HepG2 (cell line): Measurements from ENCODE around the gene SYT17. TPM values are rescaled to one million over a fixed set of nuclear protein-coding genes. Genes with fewer than 3 reads are reported as not detected.
A peak's percentile ranks its signal among the peaks of the same experiment; 100 is the strongest.

Experiments
- CBX5 ChIP-seq: sonication (generic); formaldehyde crosslinking; IDR thresholded peaks from 2 replicates; pipeline ENCODE4 v1.4.0; 2020; ENCODE audit warnings: missing genetic modification reagents, borderline replicate concordance
- ETV5 ChIP-seq: IDR thresholded peaks from 2 replicates; pipeline ENCODE4 v1.6.1; 2018; ENCODE audit warnings: missing biosample characterization, missing genetic modification reagents, inconsistent platforms, borderline replicate concordance
- ETV6 ChIP-seq: sonication (generic); formaldehyde crosslinking; conservative IDR thresholded peaks from 2 replicates; pipeline ENCODE4 v1.4.0; 2020; ENCODE audit warnings: missing genetic modification reagents
- HOXA9 ChIP-seq: sonication (generic); formaldehyde crosslinking; IDR thresholded peaks from 2 replicates; pipeline ENCODE4 v1.8.1; 2022; ENCODE audit warnings: missing genetic modification reagents, mild to moderate bottlenecking, moderate library complexity, borderline replicate concordance
- KAT8 ChIP-seq: IDR thresholded peaks from 2 replicates; pipeline ENCODE4 v1.6.1; 2016; ENCODE audit warnings: missing genetic modification reagents, missing compliant biosample characterization
- MEF2D ChIP-seq: sonication (generic); formaldehyde crosslinking; IDR thresholded peaks from 2 replicates; pipeline ENCODE4 v1.5.1; 2020; ENCODE audit warnings: mild to moderate bottlenecking, missing genetic modification reagents
- NBN ChIP-seq: fragments of 450-650 bp; conservative IDR thresholded peaks from 2 replicates; pipeline ENCODE4 v1.6.1; 2017
- NFATC3 ChIP-seq: sonication (generic); formaldehyde crosslinking; IDR thresholded peaks from 2 replicates; pipeline ENCODE4 v1.5.1; 2020; ENCODE audit warnings: mild to moderate bottlenecking, missing genetic modification reagents
- PAX8 ChIP-seq: sonication (generic); formaldehyde crosslinking; IDR thresholded peaks from 2 replicates; pipeline ENCODE4 v1.8.0; 2022; ENCODE audit warnings: mild to moderate bottlenecking, missing genetic modification reagents, borderline replicate concordance
- PCBP2 ChIP-seq: fragments of 200-400 bp; formaldehyde crosslinking; optimal IDR thresholded peaks from 2 replicates; pipeline ENCODE3; 2018; ENCODE audit warnings: low read length, low read depth; ENCODE audit not compliant: poor library complexity, severe bottlenecking
- PHF5A ChIP-seq: IDR thresholded peaks from one replicate; pipeline ENCODE4 v1.6.1; 2018; ENCODE audit warnings: low read depth, missing genetic modification reagents; ENCODE audit not compliant: unreplicated experiment
- RFX5 ChIP-seq: IDR thresholded peaks from 2 replicates; pipeline ENCODE4 v1.6.1; 2011; ENCODE audit warnings: low read depth, low read length, improper control_type of control experiment
- SKI ChIP-seq: fragments of 450-650 bp; IDR thresholded peaks from one replicate; pipeline ENCODE4 v1.6.1; 2018; ENCODE audit warnings: mild to moderate bottlenecking; ENCODE audit not compliant: partially characterized antibody
- ZC3H4 ChIP-seq: sonication (generic); formaldehyde crosslinking; IDR thresholded peaks from 2 replicates; pipeline ENCODE4 v1.4.0; 2020; ENCODE audit warnings: missing genetic modification reagents, borderline replicate concordance
- ZNF382 ChIP-seq: sonication (generic); formaldehyde crosslinking; IDR thresholded peaks from 2 replicates; pipeline ENCODE4 v1.5.0; 2020; ENCODE audit warnings: missing genetic modification reagents, mild to moderate bottlenecking, borderline replicate concordance
- ZNF775 ChIP-seq: sonication (generic); formaldehyde crosslinking; IDR thresholded peaks from 2 replicates; pipeline ENCODE4 v1.4.0; 2020; ENCODE audit warnings: missing genetic modification reagents, mild to moderate bottlenecking, moderate library complexity, borderline replicate concordance
- ZNF792 ChIP-seq: IDR thresholded peaks from 2 replicates; pipeline ENCODE4 v1.6.1; 2016
- polyA plus RNA-seq, 8 experiments: library from polyadenylated mRNA; depleted of rRNA in 3 of 8; stranded (reverse) in 7 of 8; unstranded in 1 of 8; fragments of >200 nt; fragmentation: Illumina TruSeq in 4 of 8; extraction: Trizol in 4 of 8; gene quantifications; 2 replicates each; pipeline versions ENCODE4 v1.2.1 to v1.2.3, GENCODE V29; 2011 to 2016; ENCODE audit warnings: low read depth in 4 of 8, missing spikeins in 1 of 8, mixed read lengths in 1 of 8; ENCODE audit not compliant: insufficient read depth in 1 of 8
- total RNA-seq, 5 experiments: library from RNA; depleted of rRNA; stranded (reverse); fragments of >200 nt; fragmentation: Illumina TruSeq; extraction: Trizol; gene quantifications; 2 replicates each; pipeline ENCODE4 v1.2.3, GENCODE V29; 2016; ENCODE audit warnings: low read depth in 1 of 5
- TF ChIP-seq, protein P1 (sequence below): sonication (generic); formaldehyde crosslinking; IDR thresholded peaks from 2 replicates; pipeline ENCODE4 v1.8.0; 2022; ENCODE audit warnings: missing genetic modification reagents, mild to moderate bottlenecking, moderate library complexity, borderline replicate concordance
- TF ChIP-seq, protein P2 (sequence below): sonication (generic); formaldehyde crosslinking; IDR thresholded peaks from 2 replicates; pipeline ENCODE4 v1.8.0; 2022; ENCODE audit warnings: mild to moderate bottlenecking, missing genetic modification reagents; ENCODE audit not compliant: insufficient replicate concordance
- TF ChIP-seq, protein P3 (sequence below): sonication (generic); formaldehyde crosslinking; IDR thresholded peaks from 2 replicates; pipeline ENCODE4 v1.9.0; 2021; ENCODE audit warnings: missing genetic modification reagents, borderline replicate concordance
- TF ChIP-seq, protein P4 (sequence below): sonication (generic); formaldehyde crosslinking; IDR thresholded peaks from 2 replicates; pipeline ENCODE4 v1.5.1; 2020; ENCODE audit warnings: missing genetic modification reagents, mild to moderate bottlenecking, borderline replicate concordance

The SYT17 gene
- total and polyA plus RNA-seq, 2 of the 13 experiments (the other 11 are each of a cell fraction or from before 2014, with no cell fraction given), result 0.44 TPM; not detected in 1

DNA sequence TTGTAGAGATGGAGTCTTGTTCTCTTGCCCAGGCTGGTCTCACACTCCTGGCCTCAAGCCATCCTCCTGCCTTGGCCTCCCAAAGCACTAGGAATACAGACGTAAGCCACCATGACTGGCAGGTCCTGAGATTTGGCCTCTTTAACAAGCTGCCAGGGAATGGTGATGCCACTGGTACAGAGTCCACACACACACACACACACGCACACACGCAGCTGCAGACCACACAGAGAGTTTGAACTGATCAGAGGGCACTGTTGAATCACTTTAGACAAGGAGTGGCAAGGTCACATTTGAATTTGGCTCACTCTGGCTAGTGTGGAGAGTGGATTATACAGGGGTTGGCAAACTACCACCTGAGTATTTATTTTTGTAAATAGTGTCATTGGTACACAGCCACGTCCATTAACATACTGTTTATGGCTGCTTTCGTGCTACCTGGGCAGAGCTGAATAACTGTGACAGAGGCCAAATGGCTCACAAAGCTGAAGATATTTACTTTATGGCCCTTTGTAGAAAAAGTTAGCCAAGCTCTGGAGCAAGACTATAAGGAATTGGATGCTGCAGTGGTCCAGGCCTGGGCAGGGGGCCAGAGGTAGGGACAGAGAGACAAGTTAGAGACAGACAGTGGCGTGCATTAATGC lies 44.4 kb upstream of the SYT17 start (continued):
- TF ChIP-seq PHF5A, result peak; percentile 78
- TF ChIP-seq, protein P1, sequence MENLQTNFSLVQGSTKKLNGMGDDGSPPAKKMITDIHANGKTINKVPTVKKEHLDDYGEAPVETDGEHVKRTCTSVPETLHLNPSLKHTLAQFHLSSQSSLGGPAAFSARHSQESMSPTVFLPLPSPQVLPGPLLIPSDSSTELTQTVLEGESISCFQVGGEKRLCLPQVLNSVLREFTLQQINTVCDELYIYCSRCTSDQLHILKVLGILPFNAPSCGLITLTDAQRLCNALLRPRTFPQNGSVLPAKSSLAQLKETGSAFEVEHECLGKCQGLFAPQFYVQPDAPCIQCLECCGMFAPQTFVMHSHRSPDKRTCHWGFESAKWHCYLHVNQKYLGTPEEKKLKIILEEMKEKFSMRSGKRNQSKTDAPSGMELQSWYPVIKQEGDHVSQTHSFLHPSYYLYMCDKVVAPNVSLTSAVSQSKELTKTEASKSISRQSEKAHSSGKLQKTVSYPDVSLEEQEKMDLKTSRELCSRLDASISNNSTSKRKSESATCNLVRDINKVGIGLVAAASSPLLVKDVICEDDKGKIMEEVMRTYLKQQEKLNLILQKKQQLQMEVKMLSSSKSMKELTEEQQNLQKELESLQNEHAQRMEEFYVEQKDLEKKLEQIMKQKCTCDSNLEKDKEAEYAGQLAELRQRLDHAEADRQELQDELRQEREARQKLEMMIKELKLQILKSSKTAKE (CRISPR knock-in tag), result 0 out of 2 replicates have a peak, but pooled peaks have one; percentile 49
- no peak for TF ChIP-seq PCBP2
- no peak for TF ChIP-seq ETV6 (CRISPR knock-in tag)
- no peak for TF ChIP-seq ZNF382
- TF ChIP-seq CBX5 (CRISPR knock-in tag), result no peak
- no peak for TF ChIP-seq RFX5
- 0 out of 2 replicates have a peak, but pooled peaks have one; percentile 46 for TF ChIP-seq MEF2D (CRISPR knock-in tag)
- TF ChIP-seq, protein P2, sequence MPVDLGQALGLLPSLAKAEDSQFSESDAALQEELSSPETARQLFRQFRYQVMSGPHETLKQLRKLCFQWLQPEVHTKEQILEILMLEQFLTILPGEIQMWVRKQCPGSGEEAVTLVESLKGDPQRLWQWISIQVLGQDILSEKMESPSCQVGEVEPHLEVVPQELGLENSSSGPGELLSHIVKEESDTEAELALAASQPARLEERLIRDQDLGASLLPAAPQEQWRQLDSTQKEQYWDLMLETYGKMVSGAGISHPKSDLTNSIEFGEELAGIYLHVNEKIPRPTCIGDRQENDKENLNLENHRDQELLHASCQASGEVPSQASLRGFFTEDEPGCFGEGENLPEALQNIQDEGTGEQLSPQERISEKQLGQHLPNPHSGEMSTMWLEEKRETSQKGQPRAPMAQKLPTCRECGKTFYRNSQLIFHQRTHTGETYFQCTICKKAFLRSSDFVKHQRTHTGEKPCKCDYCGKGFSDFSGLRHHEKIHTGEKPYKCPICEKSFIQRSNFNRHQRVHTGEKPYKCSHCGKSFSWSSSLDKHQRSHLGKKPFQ (CRISPR knock-in tag), result no peak
- TF ChIP-seq PAX8 (CRISPR knock-in tag), result no peak
- TF ChIP-seq, protein P3, sequence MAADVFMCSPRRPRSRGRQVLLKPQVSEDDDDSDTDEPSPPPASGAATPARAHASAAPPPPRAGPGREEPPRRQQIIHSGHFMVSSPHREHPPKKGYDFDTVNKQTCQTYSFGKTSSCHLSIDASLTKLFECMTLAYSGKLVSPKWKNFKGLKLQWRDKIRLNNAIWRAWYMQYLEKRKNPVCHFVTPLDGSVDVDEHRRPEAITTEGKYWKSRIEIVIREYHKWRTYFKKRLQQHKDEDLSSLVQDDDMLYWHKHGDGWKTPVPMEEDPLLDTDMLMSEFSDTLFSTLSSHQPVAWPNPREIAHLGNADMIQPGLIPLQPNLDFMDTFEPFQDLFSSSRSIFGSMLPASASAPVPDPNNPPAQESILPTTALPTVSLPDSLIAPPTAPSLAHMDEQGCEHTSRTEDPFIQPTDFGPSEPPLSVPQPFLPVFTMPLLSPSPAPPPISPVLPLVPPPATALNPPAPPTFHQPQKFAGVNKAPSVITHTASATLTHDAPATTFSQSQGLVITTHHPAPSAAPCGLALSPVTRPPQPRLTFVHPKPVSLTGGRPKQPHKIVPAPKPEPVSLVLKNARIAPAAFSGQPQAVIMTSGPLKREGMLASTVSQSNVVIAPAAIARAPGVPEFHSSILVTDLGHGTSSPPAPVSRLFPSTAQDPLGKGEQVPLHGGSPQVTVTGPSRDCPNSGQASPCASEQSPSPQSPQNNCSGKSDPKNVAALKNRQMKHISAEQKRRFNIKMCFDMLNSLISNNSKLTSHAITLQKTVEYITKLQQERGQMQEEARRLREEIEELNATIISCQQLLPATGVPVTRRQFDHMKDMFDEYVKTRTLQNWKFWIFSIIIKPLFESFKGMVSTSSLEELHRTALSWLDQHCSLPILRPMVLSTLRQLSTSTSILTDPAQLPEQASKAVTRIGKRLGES, result no peak
- 0 out of 2 replicates have a peak, but pooled peaks have one; percentile 58 for TF ChIP-seq HOXA9 (CRISPR knock-in tag)
- no peak for TF ChIP-seq NBN
- TF ChIP-seq ZNF792 (CRISPR knock-in tag), result no peak; the same call in 1 of the 2 replicates
- TF ChIP-seq ZNF775 (CRISPR knock-in tag), result no peak
- TF ChIP-seq KAT8 (CRISPR knock-in tag), result 0 out of 2 replicates have a peak, but pooled peaks have one; percentile 30
- peak; percentile 54 for TF ChIP-seq SKI
- TF ChIP-seq, protein P4, sequence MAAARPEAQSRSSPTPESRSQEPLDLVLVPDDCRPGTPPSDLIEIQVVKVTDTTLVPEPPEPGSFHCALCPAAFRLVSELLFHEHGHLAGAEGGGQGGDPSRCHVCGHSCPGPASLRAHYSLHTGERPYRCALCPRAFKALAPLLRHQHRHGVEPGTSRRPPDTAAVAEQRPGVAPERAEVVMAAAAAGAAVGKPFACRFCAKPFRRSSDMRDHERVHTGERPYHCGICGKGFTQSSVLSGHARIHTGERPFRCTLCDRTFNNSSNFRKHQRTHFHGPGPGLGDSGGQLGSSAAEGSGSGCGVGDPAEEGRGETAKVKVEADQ (CRISPR knock-in tag), result no peak
- TF ChIP-seq ZC3H4 (CRISPR knock-in tag), result no peak
- TF ChIP-seq NFATC3 (CRISPR knock-in tag), result no peak
- TF ChIP-seq ETV5 (CRISPR knock-in tag), result no peak
